IPS DF 6.9 (cell line): Measurements from ENCODE around the gene SERINC2.
"Not testable (repeated sequence)": the region's sequence is repeated elsewhere in the genome, so short reads cannot be mapped to it uniquely, and the experiment has no call there.

ENCODE experiments used
- DNase-seq: peaks from one replicate; pipeline ENCODE4 v3.0.0-alpha.2; 2013; ENCODE audit warnings: low read depth, low spot score
- H3K27ac ChIP-seq: one replicate; pipeline ENCODE4 v1.5.1; 2013; ENCODE audit warnings: low read length, control low read depth
- H3K27me3 ChIP-seq: 2 replicates; pipeline ENCODE4 v1.6.1; 2013; ENCODE audit warnings: mild to moderate bottlenecking, low read length; ENCODE audit not compliant: control insufficient read depth, insufficient read depth
- H3K36me3 ChIP-seq: 2 replicates; pipeline ENCODE4 v1.6.1; 2013; ENCODE audit warnings: low read length; ENCODE audit not compliant: control insufficient read depth, insufficient read depth
- H3K4me1 ChIP-seq: 2 replicates; pipeline ENCODE4 v1.6.1; 2013; ENCODE audit warnings: low read length; ENCODE audit not compliant: control insufficient read depth, insufficient read depth
- H3K4me3 ChIP-seq: 2 replicates; pipeline ENCODE4 v1.5.1; 2013; ENCODE audit warnings: mild to moderate bottlenecking, low read length
- H3K9me3 ChIP-seq: 2 replicates; pipeline ENCODE4 v1.6.1; 2013; ENCODE audit warnings: low read length, inconsistent platforms; ENCODE audit not compliant: control insufficient read depth, insufficient read depth
- WGBS: extraction: QIAGEN DNeasy Blood & Tissue Kit; methylation state at CpG from one replicate; pipeline ENCODE4 v1.1.7; 2013; ENCODE audit warnings: mixed read lengths, missing lambda C conversion rate; ENCODE audit not compliant: insufficient read length, insufficient coverage; 5-methylcytosine and 5-hydroxymethylcytosine counted together

SERINC2 gene

DNA sequence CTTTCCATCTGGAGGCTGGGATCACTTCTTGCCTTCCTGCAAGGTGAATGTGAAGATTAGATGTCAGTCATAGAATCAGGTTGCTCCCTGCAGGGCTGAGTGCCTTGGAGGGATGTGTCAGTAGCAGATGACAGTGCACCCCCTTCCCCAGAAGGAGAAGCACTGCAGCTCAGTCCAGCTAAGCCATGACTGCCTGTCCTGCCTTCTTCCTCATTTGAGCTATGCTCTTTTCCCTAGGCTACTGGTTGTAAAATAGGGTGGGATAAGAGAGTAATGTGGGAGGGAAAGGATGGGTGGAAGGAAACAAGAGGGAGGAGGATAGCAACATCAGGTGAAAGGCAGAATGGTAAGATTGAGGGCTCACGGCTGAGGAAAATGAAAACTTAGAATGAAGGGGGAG is 29.0 kb upstream of the SERINC2 start:
- H3K4me3 ChIP-seq = no peak overlapping the region
- no CpG with 5 or more reads among the region's 1 CpG for WGBS
- no peak for DNase-seq

GRCh38 chr1:31386576-31387243 is 26.3 kb upstream of the SERINC2 start:
- WGBS = no CpG with 5 or more reads among the region's 8 CpGs
- not testable (repeated sequence) for DNase-seq, H3K27ac ChIP-seq

More for the DNA sequence above, 29.0 kb upstream of the SERINC2 start:
- no peak overlapping the region for H3K27ac ChIP-seq
- H3K9me3 ChIP-seq = no peaks in the 10 kb centered on the region
- H3K27me3 ChIP-seq = no peaks in the 10 kb centered on the region
- no peaks in the 10 kb centered on the region for H3K36me3 ChIP-seq
- H3K4me1 ChIP-seq = no peaks in the 10 kb centered on the region; the same call in 1 of the 2 replicates

GRCh38 chr1:31387612-31388011 is 25.4 kb upstream of the SERINC2 start:
- Histone ChIP-seq H3K4me3 (no peak overlapping the region), H3K9me3 (no peaks in the 10 kb centered on the region), H3K36me3 (no peaks in the 10 kb centered on the region), H3K4me1 (no peaks in the 10 kb centered on the region), H3K27me3 (no peaks in the 10 kb centered on the region), H3K27ac (no peak overlapping the region)
- whole genome bisulfite sequencing = no CpG with 5 or more reads among the region's 10 CpGs
- DNase-seq = no peak

More at GRCh38 chr1:31386576-31387243, 26.3 kb upstream of the SERINC2 start:
- H3K9me3 ChIP-seq, H3K4me1 ChIP-seq, H3K4me3 ChIP-seq, H3K36me3 ChIP-seq, H3K27me3 ChIP-seq: not testable (repeated sequence)

DNA sequence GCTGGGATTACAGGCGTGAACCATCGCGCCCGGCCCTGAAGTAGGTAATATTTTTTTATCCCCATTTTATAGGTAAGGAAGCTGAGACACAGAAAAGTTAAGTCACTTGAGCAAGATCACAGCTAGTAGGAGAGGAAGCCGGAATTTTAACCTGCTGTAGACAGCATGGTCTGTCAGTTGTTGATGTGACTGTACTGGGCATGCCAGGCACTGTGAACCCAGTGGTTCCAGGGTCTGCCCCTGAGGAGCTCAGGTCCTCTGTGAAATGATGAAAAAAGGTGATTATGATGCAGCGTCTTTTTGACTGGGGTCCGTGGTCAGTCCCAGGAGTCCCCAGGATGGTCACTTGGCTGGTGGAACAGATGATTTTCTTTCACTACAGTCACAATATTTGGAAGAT is 23.4 kb upstream of the SERINC2 start:
- Histone ChIP-seq H3K36me3 (no peaks in the 10 kb centered on the region), H3K27ac (no peak overlapping the region)

DNA sequence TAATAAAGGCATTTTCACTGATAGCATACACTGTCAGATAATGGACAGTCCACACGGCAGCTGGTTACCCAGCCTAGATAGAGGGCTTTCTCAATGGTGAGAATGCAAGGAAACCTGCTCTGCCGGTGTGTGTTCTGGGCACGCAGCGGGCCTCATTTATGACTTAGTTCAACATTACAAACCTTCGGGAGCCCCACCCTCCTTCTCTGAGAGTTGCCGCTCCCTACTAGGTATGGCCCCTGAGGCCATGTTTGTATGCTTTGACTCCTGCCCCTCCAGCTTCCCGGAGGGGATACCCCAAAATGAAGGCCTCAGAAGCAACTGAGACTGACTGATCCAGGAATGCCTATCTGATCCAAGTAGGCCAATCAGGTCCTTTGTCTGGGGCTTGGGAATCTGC is 22.9 kb upstream of the SERINC2 start:
- no peaks in the 10 kb centered on the region for H3K4me1 ChIP-seq
- DNase-seq = no peak
- no peak overlapping the region for H3K4me3 ChIP-seq
- no peaks in the 10 kb centered on the region for H3K36me3 ChIP-seq
- WGBS = no CpG with 5 or more reads among the region's 7 CpGs
- H3K9me3 ChIP-seq = no peaks in the 10 kb centered on the region
- H3K27ac ChIP-seq = no peak overlapping the region
- no peaks in the 10 kb centered on the region for H3K27me3 ChIP-seq

More for the DNA sequence above, 23.4 kb upstream of the SERINC2 start:
- Histone ChIP-seq H3K4me1 (no peaks in the 10 kb centered on the region), H3K4me3 (no peak overlapping the region), H3K9me3 (no peaks in the 10 kb centered on the region), H3K27me3 (no peaks in the 10 kb centered on the region)
- DNase-seq = no peak
- no CpG with 5 or more reads among the region's 7 CpGs for WGBS

DNA sequence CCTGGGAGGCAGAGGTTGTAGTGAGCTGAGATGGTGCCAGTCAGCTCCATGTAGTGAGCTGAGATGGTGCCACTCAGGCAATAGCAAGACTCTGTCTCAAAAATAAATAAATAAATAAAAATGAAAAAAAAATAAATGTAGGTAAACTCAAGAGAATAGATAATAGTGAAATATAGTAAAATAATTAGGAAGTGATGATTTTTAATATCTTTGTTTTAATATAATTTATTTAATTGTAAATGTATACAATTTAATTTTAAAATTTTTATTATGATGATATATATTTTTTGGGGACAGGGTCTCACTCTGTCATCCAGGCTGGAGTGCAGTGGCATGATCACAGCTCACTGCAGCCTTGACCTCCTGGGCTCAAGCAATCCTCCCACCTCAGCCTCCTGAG is 19.6 kb upstream of the SERINC2 start:
- Histone ChIP-seq H3K4me3 (no peak overlapping the region), H3K36me3 (no peaks in the 10 kb centered on the region), H3K27ac (no peak overlapping the region), H3K9me3 (no peaks in the 10 kb centered on the region), H3K27me3 (no peaks in the 10 kb centered on the region), H3K4me1 (peaks cover 2% of the 10 kb centered on the region; the same call in 1 of the 2 replicates)
- DNase-seq = no peak

- Histone ChIP-seq H3K36me3 (no peaks in the 10 kb centered on the region), H3K27me3 (no peaks in the 10 kb centered on the region), H3K27ac (no peak overlapping the region), H3K9me3 (no peaks in the 10 kb centered on the region), H3K4me1 (peaks cover 2% of the 10 kb centered on the region; the same call in 1 of the 2 replicates), H3K4me3 (peak overlapping the region; percentile 14; the same call in 1 of the 2 replicates)
- no peak for DNase-seq
- WGBS = no CpG with 5 or more reads among the region's 36 CpGs
Observed at GRCh38 chr1:31394584-31395193, 18.3 kb upstream of the SERINC2 start.

GRCh38 chr1:31396633-31397351 is 16.2 kb upstream of the SERINC2 start:
- H3K27me3 ChIP-seq = no peaks in the 10 kb centered on the region
- H3K4me1 ChIP-seq = peaks cover 2% of the 10 kb centered on the region; the same call in 1 of the 2 replicates
- WGBS = no CpG with 5 or more reads among the region's 3 CpGs
- DNase-seq = no peak
- H3K27ac ChIP-seq = no peak overlapping the region
- H3K4me3 ChIP-seq = no peak overlapping the region
- H3K36me3 ChIP-seq = no peaks in the 10 kb centered on the region
- no peaks in the 10 kb centered on the region for H3K9me3 ChIP-seq

GRCh38 chr1:31397360-31398095 is 15.5 kb upstream of the SERINC2 start:
- Histone ChIP-seq H3K27me3 (no peaks in the 10 kb centered on the region), H3K27ac (no peak overlapping the region), H3K36me3 (no peaks in the 10 kb centered on the region), H3K4me3 (no peak overlapping the region), H3K9me3 (no peaks in the 10 kb centered on the region), H3K4me1 (peaks cover 2% of the 10 kb centered on the region; the same call in 1 of the 2 replicates)
- no peak for DNase-seq
- no CpG with 5 or more reads among the region's 4 CpGs for WGBS

- no peaks in the 10 kb centered on the region for H3K27me3 ChIP-seq
- no peak overlapping the region for H3K27ac ChIP-seq
- no peaks in the 10 kb centered on the region for H3K9me3 ChIP-seq
- H3K36me3 ChIP-seq = no peaks in the 10 kb centered on the region
- H3K4me1 ChIP-seq = peaks cover 2% of the 10 kb centered on the region; the same call in 1 of the 2 replicates
- H3K4me3 ChIP-seq = no peak overlapping the region
- no CpG with 5 or more reads among the region's 2 CpGs for WGBS
- no peak for DNase-seq
Observed at GRCh38 chr1:31398246-31398645, 14.8 kb upstream of the SERINC2 start.
